Measurements from ENCODE around the gene RAD9A. TPM values are rescaled to one million over a fixed set of nuclear protein-coding genes. Genes with fewer than 3 reads are reported as not detected.

Gene RAD9A
- total RNA-seq, 1 experiment from 2014 or later = 20.9 TPM

- Histone ChIP-seq H3K4me2 (ENCODE audit: insufficient read depth, insufficient read length, low read length) (no peak overlapping the region), H3K79me2 (ENCODE audit: insufficient read depth, low read length) (no peaks in the 10 kb centered on the region), H3K23me2 (ENCODE audit: insufficient read length, low read depth, low read length, poor library complexity, severe bottlenecking) (no peaks in the 10 kb centered on the region), H3K79me1 (ENCODE audit: insufficient read depth, low read depth, low read length, poor library complexity, severe bottlenecking) (no peaks in the 10 kb centered on the region), H3K27ac (ENCODE audit: insufficient read length, low read depth, low read length) (no peak overlapping the region), H3K23ac (ENCODE audit: insufficient read length, low read depth, low read length) (no peak overlapping the region), H2BK15ac (ENCODE audit: low read depth, low read length) (no peak overlapping the region), H3K4me1 (ENCODE audit: insufficient read depth, low read length) (no peaks in the 10 kb centered on the region), H3K9me3 (ENCODE audit: control insufficient read depth, low read depth, low read length) (no peaks in the 10 kb centered on the region), H3K18ac (ENCODE audit: insufficient read length, low read depth, low read length) (no peak overlapping the region), H2AFZ (ENCODE audit: low read length) (no peak overlapping the region), H4K20me1 (ENCODE audit: control insufficient read depth, insufficient read depth, insufficient read length) (no peaks in the 10 kb centered on the region), H2BK5ac (ENCODE audit: insufficient read length, low read length) (no peak overlapping the region), H3K9ac (ENCODE audit: extremely low read depth, insufficient read length, low read length) (no peak overlapping the region), H3K14ac (ENCODE audit: insufficient read depth, low read length) (no peak overlapping the region), H4K5ac (ENCODE audit: insufficient read length, low read depth, low read length) (no peak overlapping the region), H2BK12ac (ENCODE audit: insufficient read length, low read depth, low read length) (no peak overlapping the region), H2BK20ac (ENCODE audit: low read depth, low read length, poor library complexity, severe bottlenecking) (no peak overlapping the region), H3T11ph (ENCODE audit: low read length) (no peak overlapping the region), H3K4ac (ENCODE audit: low read depth, low read length) (no peak overlapping the region), H2AK5ac (ENCODE audit: insufficient read length, low read length) (no peak overlapping the region), H2BK120ac (ENCODE audit: low read depth, low read length, poor library complexity, severe bottlenecking) (no peak overlapping the region), H4K91ac (ENCODE audit: insufficient read length, low read depth, low read length) (no peak overlapping the region), H4K8ac (replicated peaks; ENCODE audit: insufficient read length, low read depth, low read length) (no peak overlapping the region), H3K27me3 (ENCODE audit: insufficient read depth, low read length) (no peaks in the 10 kb centered on the region), H3K56ac (ENCODE audit: insufficient read length, low read depth, low read length) (no peak overlapping the region)
- Mint-ChIP-seq H3K27me3 (ENCODE audit: low read depth) (peaks cover 49% of the 10 kb centered on the region), H3K9me3 (no peaks in the 10 kb centered on the region), H3K27ac (no peak overlapping the region), H3K36me3 (ENCODE audit: insufficient read depth in 1 of 3, low read depth in 3 of 3) (no peaks in the 10 kb centered on the region), H3K4me3 (no peak overlapping the region), H3K4me1 (peaks cover 14 to 28% of the 10 kb centered on the region in 2 experiments)
- no peak for DNase-seq
- TF ChIP-seq CTCF (conservative IDR thresholded peaks at IDR 0.05) = no peak
- WGBS (ENCODE audit: extremely low coverage, insufficient read length, low lambda C conversion rate) = no CpG with 5 or more reads among the region's 24 CpGs
These were observed 17.5 kb downstream of the RAD9A start for GRCh38 chr11:67409261-67409666.

All from H9 (cell line).